H1 (cell line): ENCODE results near the gene DOP1A. TPM values are rescaled to one million over a fixed set of nuclear protein-coding genes. Genes with fewer than 3 reads are reported as not detected.

Experiments
- CREB1 ChIP-seq: IDR thresholded peaks from 2 replicates; pipeline ENCODE4 v1.6.1; 2012; ENCODE audit warnings: inconsistent platforms
- SIX5 ChIP-seq: IDR thresholded peaks from 2 replicates; pipeline ENCODE4 v1.6.1; 2011; ENCODE audit warnings: mild to moderate bottlenecking, low read depth, low read length
- polyA plus RNA-seq, 7 experiments: library from polyadenylated mRNA; depleted of rRNA in 3 of 7; stranded (reverse) in 5 of 7; unstranded in 2 of 7; fragments of >200 nt in 5 of 7; fragments of 200-250 nt in 2 of 7; gene quantifications; 1 replicate in 5 of 7; 2 replicates in 1 of 7; 4 replicates in 1 of 7; pipeline versions ENCODE4 v1.2.1 to v1.2.3, GENCODE V29; 2011 to 2013; ENCODE audit warnings: missing spikeins in 2 of 7, mixed read lengths in 2 of 7
- total RNA-seq: library from RNA; stranded (reverse); fragmentation: NEBNext Ultra II Directional; extraction: Animal tissue kit (Norgen Biotek cat#: 25700); gene quantifications from 2 replicates; pipeline ENCODE4 v1.2.1, GENCODE V29; 2021

The DOP1A gene
- total and polyA plus RNA-seq, 2 of the 8 experiments (the other 6 are each of a cell fraction or from before 2014, with no cell fraction given): 7.5 to 14.7 TPM

- TF ChIP-seq SIX5: no peak
- no peak for TF ChIP-seq CREB1
These were observed 131.2 kb downstream of the DOP1A start (continued) for GRCh38 chr6:83198486-83199172.
